Psoas muscle (tissue), 8 donors: ENCODE measurements around the gene HORMAD2. TPM values are rescaled to one million over a fixed set of nuclear protein-coding genes. Genes with fewer than 3 reads are reported as not detected.

Experiments
- ATAC-seq, 4 donors: fragments of 200-7000 bp; cut with Tn5 transposase; one replicate each; pipeline ENCODE4 v1.9.1; 2020; ENCODE audit warnings: moderate library complexity in 3 of 4, mild to moderate bottlenecking in 2 of 4
- DNase-seq, 2 donors: peaks; one replicate each; pipeline ENCODE4 v3.0.0-alpha.2; 2020
- H3K27ac ChIP-seq: fragments of 200-600 bp; one replicate; pipeline ENCODE4 v1.8.0; 2022
- H3K27me3 ChIP-seq, 3 donors: fragments of 200-600 bp in 1 of 3; one replicate each; pipeline versions ENCODE4 v1.6.1 to v1.8.0; 2013 to 2022; ENCODE audit warnings: low read length in 2 of 3, mild to moderate bottlenecking in 2 of 3, moderate library complexity in 1 of 3; ENCODE audit not compliant: insufficient read depth in 3 of 3
- H3K36me3 ChIP-seq, 2 donors: fragments of 200-600 bp in 1 of 2; one replicate each; pipeline versions ENCODE4 v1.6.1 to v1.8.0; 2013 to 2022; ENCODE audit warnings: low read depth in 1 of 2, mild to moderate bottlenecking in 1 of 2, moderate library complexity in 1 of 2; ENCODE audit not compliant: insufficient read depth in 1 of 2
- H3K4me1 ChIP-seq: fragments of 200-600 bp; one replicate; pipeline ENCODE4 v1.8.0; 2022
- H3K4me3 ChIP-seq: fragments of 200-600 bp; one replicate; pipeline ENCODE4 v1.8.0; 2022; ENCODE audit warnings: mild to moderate bottlenecking
- H3K9me3 ChIP-seq: fragments of 200-600 bp; one replicate; pipeline ENCODE4 v1.8.0; 2022
- WGBS, 3 donors: extraction: QIAGEN DNeasy Blood & Tissue Kit; methylation state at CpG; one replicate each; pipeline versions ENCODE4 v1.1.6 to v1.1.7; 2013; 5-methylcytosine and 5-hydroxymethylcytosine counted together
- intact Hi-C, 2 donors: fragments of 100-400 bp; cut with DNase I; formaldehyde crosslinking; loops; one replicate each; pipeline versions ENCODE4 v1.11.0 to v1.14.2; 2022
- polyA plus RNA-seq, 3 donors: library from polyadenylated mRNA; stranded (reverse); fragments of 200-250 nt; gene quantifications; one replicate each; pipeline ENCODE4 v1.2.3, GENCODE V29; 2013
- total RNA-seq, 4 donors: library from RNA; stranded (reverse); fragmentation: NEBNext Ultra II Directional in 2 of 4; extraction: Animal tissue kit (Norgen Biotek cat#: 25700) in 2 of 4; gene quantifications; one replicate each; pipeline versions ENCODE4 v1.2.1 to v1.2.4, GENCODE V29; 2021 to 2023
- TF ChIP-seq, protein P1 (sequence below): fragments of 200-600 bp; IDR thresholded peaks from one replicate; pipeline ENCODE4 v1.8.0; 2022; ENCODE audit warnings: antibody characterized with exemption
- donor health status: healthy with polysubstance abuse.
- donor health status: DM: no; HTN: no; CAD: no; lungs with moderate emphysema.
- donor health status: Bipolar disorder and iron deficiency.
- donor health status: healthy.
- donor health status: DM: yes; HTN: yes; CAD: no.
- donor health status: DM: no; HTN: no; CAD: no.
- donor health status: DM: no; HTN: no; CAD: no.
- donor health status: DM: yes; HTN: yes; CAD: no.

Gene HORMAD2
- total and polyA plus RNA-seq, 7 donors = not detected

DNA sequence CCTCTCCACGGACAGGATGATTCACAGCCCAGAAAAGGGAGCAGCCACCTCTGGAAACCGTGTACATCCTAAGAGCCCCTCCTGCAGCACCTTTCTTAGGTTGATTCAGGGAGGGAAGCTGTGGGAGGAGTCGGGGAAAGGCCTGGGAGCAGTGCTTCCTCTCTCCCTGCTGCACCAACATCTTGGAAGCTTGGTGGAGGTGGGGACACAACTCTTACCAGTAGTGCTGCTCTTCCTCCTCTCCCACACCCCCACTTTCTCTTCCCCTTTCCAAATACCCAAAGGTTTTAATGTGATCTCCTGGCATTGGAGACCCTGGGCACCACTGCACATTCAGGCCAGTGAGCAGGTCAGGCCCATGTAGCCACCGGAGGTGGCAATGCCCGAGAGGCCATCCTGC is 46.4 kb upstream of the HORMAD2 start:
- WGBS, 3 donors = 39 to 63% (median 51%) methylated on average over 5 of the region's 5 CpGs
- no peak for DNase-seq
- TF ChIP-seq, protein P1, sequence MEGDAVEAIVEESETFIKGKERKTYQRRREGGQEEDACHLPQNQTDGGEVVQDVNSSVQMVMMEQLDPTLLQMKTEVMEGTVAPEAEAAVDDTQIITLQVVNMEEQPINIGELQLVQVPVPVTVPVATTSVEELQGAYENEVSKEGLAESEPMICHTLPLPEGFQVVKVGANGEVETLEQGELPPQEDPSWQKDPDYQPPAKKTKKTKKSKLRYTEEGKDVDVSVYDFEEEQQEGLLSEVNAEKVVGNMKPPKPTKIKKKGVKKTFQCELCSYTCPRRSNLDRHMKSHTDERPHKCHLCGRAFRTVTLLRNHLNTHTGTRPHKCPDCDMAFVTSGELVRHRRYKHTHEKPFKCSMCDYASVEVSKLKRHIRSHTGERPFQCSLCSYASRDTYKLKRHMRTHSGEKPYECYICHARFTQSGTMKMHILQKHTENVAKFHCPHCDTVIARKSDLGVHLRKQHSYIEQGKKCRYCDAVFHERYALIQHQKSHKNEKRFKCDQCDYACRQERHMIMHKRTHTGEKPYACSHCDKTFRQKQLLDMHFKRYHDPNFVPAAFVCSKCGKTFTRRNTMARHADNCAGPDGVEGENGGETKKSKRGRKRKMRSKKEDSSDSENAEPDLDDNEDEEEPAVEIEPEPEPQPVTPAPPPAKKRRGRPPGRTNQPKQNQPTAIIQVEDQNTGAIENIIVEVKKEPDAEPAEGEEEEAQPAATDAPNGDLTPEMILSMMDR = no peak
- no peak for ATAC-seq
- peaks cover 0 to 11% of the 10 kb centered on the region in 2 donors for H3K36me3 ChIP-seq
- H3K4me3 ChIP-seq = no peak overlapping the region
- no peaks in the 10 kb centered on the region for H3K9me3 ChIP-seq
- peaks cover 10% of the 10 kb centered on the region for H3K4me1 ChIP-seq
- no peaks in the 10 kb centered on the region for H3K27me3 ChIP-seq
- no peak overlapping the region for H3K27ac ChIP-seq
- intact Hi-C loops = no loop called here

DNA sequence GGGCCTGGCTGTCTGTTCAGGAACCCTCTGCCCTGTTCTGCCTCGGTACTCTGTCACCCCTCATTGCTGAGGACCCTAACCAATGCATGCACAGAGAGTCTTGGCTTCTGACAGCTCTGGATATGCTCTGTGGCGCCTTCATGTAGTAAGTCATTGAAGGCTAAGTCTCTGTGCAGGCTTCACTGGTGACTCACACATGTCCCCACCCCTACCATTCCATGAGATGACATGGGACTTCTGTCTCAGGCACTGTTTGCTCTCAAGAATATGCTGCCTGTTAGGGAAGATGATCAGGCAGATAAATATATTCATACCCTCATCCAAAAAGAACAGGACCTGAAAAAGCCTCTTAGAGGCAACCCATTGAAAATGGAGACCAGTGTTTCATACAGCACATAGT is 43.6 kb upstream of the HORMAD2 start:
- no peaks in the 10 kb centered on the region for H3K36me3 ChIP-seq
- ATAC-seq (peak; percentile 31 to 64 (median 42)), DNase-seq (no peak)
- no peaks in the 10 kb centered on the region for H3K9me3 ChIP-seq
- peaks cover 10% of the 10 kb centered on the region for H3K4me1 ChIP-seq
- H3K4me3 ChIP-seq = no peak overlapping the region
- intact Hi-C loops = no loop called here
- no peaks in the 10 kb centered on the region for H3K27me3 ChIP-seq
- no peak overlapping the region for H3K27ac ChIP-seq
- TF ChIP-seq, protein P1 = no peak
- 80 to 94% (median 90%) methylated on average over 2 of the region's 2 CpGs for WGBS, 3 donors

DNA sequence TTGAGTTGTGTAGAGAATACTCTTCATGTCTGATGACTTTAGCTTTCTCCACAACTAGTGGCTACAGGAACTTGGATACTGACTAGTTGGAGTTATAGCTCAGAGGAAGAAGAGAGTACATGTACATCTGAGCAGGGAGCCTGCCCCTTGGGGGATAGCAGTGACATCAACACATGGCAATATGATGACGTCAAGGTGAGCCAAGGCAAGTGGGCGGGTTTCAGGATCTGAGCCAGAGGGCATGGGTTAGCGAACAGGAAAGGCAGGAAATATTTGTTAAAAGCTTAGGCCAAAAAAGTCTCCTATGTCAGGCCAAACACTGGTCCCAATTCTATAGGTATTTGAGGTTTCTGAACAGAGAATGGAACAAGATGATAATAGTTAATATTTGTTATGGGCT is 42.0 kb upstream of the HORMAD2 start:
- DNase-seq = no peak
- 35 to 45% (median 38%) methylated on average over 3 of the region's 3 CpGs for WGBS, 3 donors
- intact Hi-C loops = no loop called here

DNA sequence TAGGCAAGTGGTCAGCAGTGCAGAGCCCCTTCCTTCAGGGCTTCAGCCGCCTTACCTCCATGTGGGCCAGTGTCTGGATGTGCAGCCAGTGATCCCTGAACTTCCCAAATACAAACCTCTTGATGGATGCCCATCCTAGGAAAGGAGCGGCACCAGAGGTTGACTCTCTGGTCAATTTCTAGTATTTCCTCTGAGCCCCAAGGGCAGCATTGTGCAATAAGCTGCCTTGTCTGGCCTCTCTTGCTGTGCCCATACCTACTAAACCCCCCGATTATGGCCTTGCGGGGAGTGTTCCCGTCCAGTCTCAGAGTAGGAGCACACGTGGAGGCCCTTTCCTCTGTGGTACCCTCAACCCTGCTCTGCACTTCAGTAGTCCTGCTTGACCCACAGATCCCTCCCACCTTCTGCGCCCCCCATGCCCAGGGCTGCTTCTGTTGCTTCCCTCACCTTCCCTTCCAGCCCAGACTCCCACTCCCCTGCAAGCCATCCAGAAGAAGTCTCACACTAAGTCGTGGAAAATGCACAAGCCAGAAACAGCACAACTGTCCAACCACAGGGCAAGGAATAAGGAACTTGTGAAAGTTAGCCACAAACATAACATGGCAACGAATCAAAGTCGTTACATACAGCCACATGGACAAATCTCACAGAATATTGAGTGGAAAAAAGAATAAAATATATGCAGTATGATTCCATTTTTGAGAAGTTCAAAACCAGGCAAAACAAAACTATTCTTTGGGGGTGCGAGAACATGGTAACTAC is 39.6 kb upstream of the HORMAD2 start:
- H3K9me3 ChIP-seq = no peaks in the 10 kb centered on the region

More for the DNA sequence above, 42.0 kb upstream of the HORMAD2 start:
- peaks cover 7% of the 10 kb centered on the region for H3K4me1 ChIP-seq
- no peaks in the 10 kb centered on the region for H3K27me3 ChIP-seq
- ATAC-seq = no peak
- no peak overlapping the region for H3K27ac ChIP-seq
- no peaks in the 10 kb centered on the region for H3K36me3 ChIP-seq
- H3K9me3 ChIP-seq = no peaks in the 10 kb centered on the region
- H3K4me3 ChIP-seq = no peak overlapping the region
- TF ChIP-seq, protein P1 = no peak

More for the DNA sequence above, 39.6 kb upstream of the HORMAD2 start:
- no peak for DNase-seq
- intact Hi-C loops = no loop called here
- no peaks in the 10 kb centered on the region for H3K36me3 ChIP-seq
- no peak overlapping the region for H3K27ac ChIP-seq
- no peak overlapping the region for H3K4me3 ChIP-seq
- ATAC-seq = no peak
- TF ChIP-seq, protein P1 = no peak
- H3K27me3 ChIP-seq = no peaks in the 10 kb centered on the region
- H3K4me1 ChIP-seq = no peaks in the 10 kb centered on the region
- 86 to 91% (median 87%) methylated on average over 11 of the region's 11 CpGs for WGBS, 3 donors
